Measurements from ENCODE around the gene GABARAP. TPM values are rescaled to one million over a fixed set of nuclear protein-coding genes. Genes with fewer than 3 reads are reported as not detected.
A peak's percentile ranks its signal among the peaks of the same experiment; 100 is the strongest.

Gene GABARAP
- total and polyA plus RNA-seq, 2 of the 13 experiments (the other 11 are each of a cell fraction or from before 2014, with no cell fraction given) = 161 to 310 TPM

DNA sequence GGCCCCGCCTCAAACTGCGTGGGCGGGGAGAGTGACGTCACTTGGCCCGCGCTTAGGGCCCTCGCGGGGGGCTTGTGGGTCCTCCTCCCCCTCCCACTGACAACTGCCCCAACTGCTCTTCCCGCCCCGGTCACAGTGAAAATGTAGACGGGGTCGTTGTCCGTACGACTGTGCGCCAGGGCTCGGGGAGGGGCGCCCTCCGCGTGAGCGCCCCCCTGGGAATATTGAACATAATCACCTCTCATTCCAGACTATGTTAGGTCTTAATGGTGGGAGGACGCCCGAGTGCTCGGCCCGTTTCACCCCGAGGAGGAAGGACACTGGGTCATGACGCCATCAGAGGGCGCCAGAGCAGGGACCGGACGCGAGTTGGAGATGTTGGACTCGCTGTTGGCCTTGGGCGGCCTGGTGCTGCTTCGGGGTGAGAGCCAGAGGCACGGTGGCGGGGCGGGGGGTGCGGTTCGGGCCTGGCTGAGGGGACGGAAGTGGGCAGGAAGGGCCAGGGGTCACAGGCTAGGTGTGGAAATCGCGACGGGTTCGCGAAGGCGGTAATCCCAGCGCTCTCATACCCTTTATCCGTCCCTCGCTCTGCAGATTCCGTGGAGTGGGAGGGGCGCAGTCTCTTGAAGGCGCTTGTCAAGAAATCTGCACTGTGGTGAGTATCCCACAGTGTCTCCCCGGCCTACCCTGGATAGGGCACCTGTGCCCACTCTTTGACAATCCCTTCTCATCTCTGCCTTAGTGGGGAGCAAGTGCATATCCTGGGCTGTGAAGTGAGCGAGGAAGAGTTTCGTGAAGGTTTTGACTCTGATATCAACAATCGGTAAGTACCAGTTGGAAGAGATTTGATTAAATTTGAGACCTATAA is 10.2 kb upstream of the GABARAP start, which contains the start of gene ELP5 (continued):
- no peak for TF ChIP-seq ZNF674 (CRISPR knock-in tag; IDR thresholded peaks at IDR 0.05; ENCODE audit: low read depth)
- peak; percentile 69 for TF ChIP-seq ZNF777 (CRISPR knock-in tag; IDR thresholded peaks at IDR 0.05)
- TF ChIP-seq PRMT3 (CRISPR knock-in tag; IDR thresholded peaks at IDR 0.05; ENCODE audit: borderline replicate concordance, low read depth) = no peak
- TF ChIP-seq SP1 (IDR thresholded peaks at IDR 0.05) = no peak
- TF ChIP-seq SP1 (CRISPR knock-in tag; IDR thresholded peaks at IDR 0.05) = peak; percentile 63; the same call in 1 of the 2 replicates
- peak; percentile 85 for TF ChIP-seq MEF2D (CRISPR knock-in tag; IDR thresholded peaks at IDR 0.05)
- TF ChIP-seq, protein P1, sequence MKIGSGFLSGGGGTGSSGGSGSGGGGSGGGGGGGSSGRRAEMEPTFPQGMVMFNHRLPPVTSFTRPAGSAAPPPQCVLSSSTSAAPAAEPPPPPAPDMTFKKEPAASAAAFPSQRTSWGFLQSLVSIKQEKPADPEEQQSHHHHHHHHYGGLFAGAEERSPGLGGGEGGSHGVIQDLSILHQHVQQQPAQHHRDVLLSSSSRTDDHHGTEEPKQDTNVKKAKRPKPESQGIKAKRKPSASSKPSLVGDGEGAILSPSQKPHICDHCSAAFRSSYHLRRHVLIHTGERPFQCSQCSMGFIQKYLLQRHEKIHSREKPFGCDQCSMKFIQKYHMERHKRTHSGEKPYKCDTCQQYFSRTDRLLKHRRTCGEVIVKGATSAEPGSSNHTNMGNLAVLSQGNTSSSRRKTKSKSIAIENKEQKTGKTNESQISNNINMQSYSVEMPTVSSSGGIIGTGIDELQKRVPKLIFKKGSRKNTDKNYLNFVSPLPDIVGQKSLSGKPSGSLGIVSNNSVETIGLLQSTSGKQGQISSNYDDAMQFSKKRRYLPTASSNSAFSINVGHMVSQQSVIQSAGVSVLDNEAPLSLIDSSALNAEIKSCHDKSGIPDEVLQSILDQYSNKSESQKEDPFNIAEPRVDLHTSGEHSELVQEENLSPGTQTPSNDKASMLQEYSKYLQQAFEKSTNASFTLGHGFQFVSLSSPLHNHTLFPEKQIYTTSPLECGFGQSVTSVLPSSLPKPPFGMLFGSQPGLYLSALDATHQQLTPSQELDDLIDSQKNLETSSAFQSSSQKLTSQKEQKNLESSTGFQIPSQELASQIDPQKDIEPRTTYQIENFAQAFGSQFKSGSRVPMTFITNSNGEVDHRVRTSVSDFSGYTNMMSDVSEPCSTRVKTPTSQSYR (CRISPR knock-in tag; IDR thresholded peaks at IDR 0.05; ENCODE audit: borderline replicate concordance) = 0 out of 2 replicates have a peak, but pooled peaks have one; percentile 44
- TF ChIP-seq, protein P2, sequence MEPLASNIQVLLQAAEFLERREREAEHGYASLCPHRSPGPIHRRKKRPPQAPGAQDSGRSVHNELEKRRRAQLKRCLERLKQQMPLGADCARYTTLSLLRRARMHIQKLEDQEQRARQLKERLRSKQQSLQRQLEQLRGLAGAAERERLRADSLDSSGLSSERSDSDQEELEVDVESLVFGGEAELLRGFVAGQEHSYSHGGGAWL (CRISPR knock-in tag; IDR thresholded peaks at IDR 0.05) = peak; percentile 48
- no peak for TF ChIP-seq NFATC3 (CRISPR knock-in tag; IDR thresholded peaks at IDR 0.05)
- TF ChIP-seq SKI (IDR thresholded peaks at IDR 0.05; ENCODE audit: partially characterized antibody) = peak; percentile 39
- no peak for TF ChIP-seq ZNF547 (CRISPR knock-in tag; IDR thresholded peaks at IDR 0.05)
- peak; percentile 35; the same call in 1 of the 2 replicates for TF ChIP-seq ZNF12 (CRISPR knock-in tag; IDR thresholded peaks at IDR 0.05)
- TF ChIP-seq KLF11 (CRISPR knock-in tag; IDR thresholded peaks at IDR 0.05) = no peak
- TF ChIP-seq, protein P3, sequence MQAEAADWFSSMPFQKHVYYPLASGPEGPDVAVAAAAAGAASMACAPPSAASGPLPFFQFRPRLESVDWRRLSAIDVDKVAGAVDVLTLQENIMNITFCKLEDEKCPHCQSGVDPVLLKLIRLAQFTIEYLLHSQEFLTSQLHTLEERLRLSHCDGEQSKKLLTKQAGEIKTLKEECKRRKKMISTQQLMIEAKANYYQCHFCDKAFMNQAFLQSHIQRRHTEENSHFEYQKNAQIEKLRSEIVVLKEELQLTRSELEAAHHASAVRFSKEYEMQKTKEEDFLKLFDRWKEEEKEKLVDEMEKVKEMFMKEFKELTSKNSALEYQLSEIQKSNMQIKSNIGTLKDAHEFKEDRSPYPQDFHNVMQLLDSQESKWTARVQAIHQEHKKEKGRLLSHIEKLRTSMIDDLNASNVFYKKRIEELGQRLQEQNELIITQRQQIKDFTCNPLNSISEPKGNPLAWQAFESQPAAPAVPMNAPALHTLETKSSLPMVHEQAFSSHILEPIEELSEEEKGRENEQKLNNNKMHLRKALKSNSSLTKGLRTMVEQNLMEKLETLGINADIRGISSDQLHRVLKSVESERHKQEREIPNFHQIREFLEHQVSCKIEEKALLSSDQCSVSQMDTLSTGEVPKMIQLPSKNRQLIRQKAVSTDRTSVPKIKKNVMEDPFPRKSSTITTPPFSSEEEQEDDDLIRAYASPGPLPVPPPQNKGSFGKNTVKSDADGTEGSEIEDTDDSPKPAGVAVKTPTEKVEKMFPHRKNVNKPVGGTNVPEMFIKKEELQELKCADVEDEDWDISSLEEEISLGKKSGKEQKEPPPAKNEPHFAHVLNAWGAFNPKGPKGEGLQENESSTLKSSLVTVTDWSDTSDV (CRISPR knock-in tag; IDR thresholded peaks at IDR 0.05) = peak; percentile 90
- TF ChIP-seq KMT2A (CRISPR knock-in tag; IDR thresholded peaks at IDR 0.05) = peak; percentile 88
- TF ChIP-seq ZNF33B (CRISPR knock-in tag; IDR thresholded peaks at IDR 0.05) = no peak
- no peak for TF ChIP-seq MAFG (CRISPR knock-in tag; IDR thresholded peaks at IDR 0.05)
- no peak for TF ChIP-seq ZNF7 (CRISPR knock-in tag; IDR thresholded peaks at IDR 0.05)
- TF ChIP-seq AGO2 (optimal IDR thresholded peaks at IDR 0.05; ENCODE audit: low read depth, low read length) = peak; percentile 85
- TF ChIP-seq, protein P4, sequence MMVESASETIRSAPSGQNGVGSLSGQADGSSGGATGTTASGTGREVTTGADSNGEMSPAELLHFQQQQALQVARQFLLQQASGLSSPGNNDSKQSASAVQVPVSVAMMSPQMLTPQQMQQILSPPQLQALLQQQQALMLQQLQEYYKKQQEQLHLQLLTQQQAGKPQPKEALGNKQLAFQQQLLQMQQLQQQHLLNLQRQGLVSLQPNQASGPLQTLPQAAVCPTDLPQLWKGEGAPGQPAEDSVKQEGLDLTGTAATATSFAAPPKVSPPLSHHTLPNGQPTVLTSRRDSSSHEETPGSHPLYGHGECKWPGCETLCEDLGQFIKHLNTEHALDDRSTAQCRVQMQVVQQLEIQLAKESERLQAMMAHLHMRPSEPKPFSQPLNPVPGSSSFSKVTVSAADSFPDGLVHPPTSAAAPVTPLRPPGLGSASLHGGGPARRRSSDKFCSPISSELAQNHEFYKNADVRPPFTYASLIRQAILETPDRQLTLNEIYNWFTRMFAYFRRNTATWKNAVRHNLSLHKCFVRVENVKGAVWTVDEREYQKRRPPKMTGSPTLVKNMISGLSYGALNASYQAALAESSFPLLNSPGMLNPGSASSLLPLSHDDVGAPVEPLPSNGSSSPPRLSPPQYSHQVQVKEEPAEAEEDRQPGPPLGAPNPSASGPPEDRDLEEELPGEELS (CRISPR knock-in tag; IDR thresholded peaks at IDR 0.05) = peak; percentile 57; the same call in 1 of the 2 replicates
- TF ChIP-seq ZNF775 (CRISPR knock-in tag; IDR thresholded peaks at IDR 0.05; ENCODE audit: borderline replicate concordance) = no peak
- TF ChIP-seq, protein P5, sequence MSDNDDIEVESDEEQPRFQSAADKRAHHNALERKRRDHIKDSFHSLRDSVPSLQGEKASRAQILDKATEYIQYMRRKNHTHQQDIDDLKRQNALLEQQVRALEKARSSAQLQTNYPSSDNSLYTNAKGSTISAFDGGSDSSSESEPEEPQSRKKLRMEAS (IDR thresholded peaks at IDR 0.05) = peak; percentile 93
- TF ChIP-seq HDAC1 (CRISPR knock-in tag; IDR thresholded peaks at IDR 0.05) = peak; percentile 94
